GM21526 (cell line): ENCODE results near the gene CREB5.

ENCODE experiments used
- ATAC-seq: cut with Tn5 transposase; IDR thresholded peaks from one replicate; pipeline ENCODE4 v1.9.1; 2021; ENCODE audit warnings: moderate library complexity; ENCODE audit not compliant: unreplicated experiment, low FRiP score

The CREB5 gene

GRCh38 chr7:28862595-28863272 lies 450.4 kb downstream of the CREB5 start:
- ATAC-seq, result no peak

GRCh38 chr7:28865601-28866144 lies 453.4 kb downstream of the CREB5 start:
- no peak for ATAC-seq

- no peak for ATAC-seq
Measured at GRCh38 chr7:28868712-28869111, 456.4 kb downstream of the CREB5 start.

GRCh38 chr7:28871077-28871476 lies 458.8 kb downstream of the CREB5 start:
- ATAC-seq, result no peak

- ATAC-seq, result no peak
Measured at GRCh38 chr7:28871631-28872030, 459.3 kb downstream of the CREB5 start.

GRCh38 chr7:28872226-28872625 lies 459.9 kb downstream of the CREB5 start:
- no peak for ATAC-seq

GRCh38 chr7:28873365-28873764 lies 461.0 kb downstream of the CREB5 start:
- ATAC-seq, result no peak

GRCh38 chr7:28874001-28874400 lies 461.7 kb downstream of the CREB5 start:
- ATAC-seq, result no peak
